HG03095 (cell line): ENCODE data around the gene MPP3.
"Not testable (repeated sequence)": the region's sequence is repeated elsewhere in the genome, so short reads cannot be mapped to it uniquely, and the experiment has no call there.

Source experiments
- ATAC-seq: cut with Tn5 transposase; IDR thresholded peaks from one replicate; pipeline ENCODE4 v1.9.1; 2021; ENCODE audit warnings: moderate library complexity; ENCODE audit not compliant: unreplicated experiment

MPP3 gene

GRCh38 chr17:43809121-43809520, 23.8 kb downstream of the MPP3 start:
- no peak for ATAC-seq

DNA sequence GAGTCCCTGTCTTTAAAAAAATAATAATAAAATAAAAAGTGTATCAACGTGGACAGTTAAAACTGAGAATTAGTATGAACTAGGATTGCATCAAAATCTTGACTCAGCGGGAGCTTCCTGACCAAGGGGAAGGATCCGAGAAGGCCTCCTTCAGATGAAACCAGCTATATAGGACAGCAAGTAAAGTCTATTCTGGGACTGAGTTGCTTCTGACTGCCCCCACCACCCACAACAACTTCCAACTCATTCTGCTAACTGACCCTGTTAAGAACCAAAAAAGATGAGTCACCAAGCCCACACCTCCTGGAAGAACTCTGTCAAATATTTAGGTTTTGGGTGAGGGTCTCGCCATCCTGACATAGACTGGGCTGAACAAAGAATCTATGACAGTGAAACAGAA, 24.9 kb downstream of the MPP3 start:
- no peak for ATAC-seq

GRCh38 chr17:43805117-43805516, 27.8 kb downstream of the MPP3 start:
- ATAC-seq: no peak

- no peak for ATAC-seq
These were observed 29.2 kb downstream of the MPP3 start for GRCh38 chr17:43803758-43804157.

DNA sequence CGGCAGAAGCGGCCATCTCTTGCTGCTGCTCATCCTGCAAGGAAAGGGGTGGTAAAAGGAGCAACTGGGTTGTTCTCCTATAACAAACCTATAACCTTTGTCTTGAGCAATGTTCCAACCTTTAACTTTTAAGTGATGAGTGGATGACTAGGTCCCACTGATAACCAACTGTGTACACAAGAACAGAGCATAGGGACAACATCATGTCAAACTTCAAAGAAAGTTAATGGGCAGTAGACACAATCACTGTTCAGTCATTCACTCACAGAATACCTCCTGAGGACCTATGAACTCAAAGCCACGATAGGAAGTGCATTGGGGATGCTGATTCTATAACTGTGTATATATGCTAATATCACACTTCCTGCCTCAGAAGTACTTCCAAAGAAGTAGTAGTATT, 31.1 kb downstream of the MPP3 start:
- ATAC-seq: no peak

DNA sequence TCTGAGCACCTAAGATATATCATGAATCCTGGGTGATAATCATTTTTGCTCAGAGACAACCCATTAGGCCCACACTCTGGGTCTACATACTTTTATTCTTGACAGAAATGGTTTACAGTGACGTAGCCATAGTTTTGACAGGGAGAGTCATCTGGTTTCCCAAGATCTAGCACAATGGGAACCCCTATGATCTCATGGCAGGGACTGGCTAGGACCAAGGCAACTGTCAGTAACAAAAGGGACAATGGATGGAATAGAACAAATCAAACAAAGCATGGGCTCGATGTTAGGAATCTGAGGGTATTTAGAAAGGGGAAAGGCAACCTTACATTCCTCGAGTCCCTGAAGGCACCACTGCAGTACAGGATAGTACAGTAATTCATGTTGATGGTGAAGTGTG, 32.2 kb downstream of the MPP3 start:
- ATAC-seq: no peak

- no peak for ATAC-seq
These were observed 33.9 kb downstream of the MPP3 start for GRCh38 chr17:43799047-43799446.

GRCh38 chr17:43798024-43798423, 34.9 kb downstream of the MPP3 start:
- ATAC-seq: not testable (repeated sequence)

DNA sequence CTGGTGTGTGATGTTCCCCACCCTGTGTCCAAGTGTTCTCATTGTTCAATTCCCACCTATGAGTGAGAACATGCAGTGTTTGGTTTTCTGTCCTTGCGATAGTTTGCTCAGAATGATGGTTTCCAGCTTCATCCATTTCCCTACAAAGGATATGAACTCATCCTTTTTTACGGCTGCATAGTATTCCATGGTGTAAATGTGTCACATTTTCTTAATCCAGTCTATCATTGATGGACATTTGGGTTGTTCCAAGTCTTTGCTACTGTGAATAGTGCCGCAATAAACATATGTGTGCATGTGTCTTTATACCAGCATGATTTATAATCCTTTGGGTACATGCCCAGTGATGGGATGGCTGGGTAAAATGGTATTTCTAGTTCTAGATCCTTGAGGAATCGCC, 40.3 kb downstream of the MPP3 start:
- not testable (repeated sequence) for ATAC-seq

DNA sequence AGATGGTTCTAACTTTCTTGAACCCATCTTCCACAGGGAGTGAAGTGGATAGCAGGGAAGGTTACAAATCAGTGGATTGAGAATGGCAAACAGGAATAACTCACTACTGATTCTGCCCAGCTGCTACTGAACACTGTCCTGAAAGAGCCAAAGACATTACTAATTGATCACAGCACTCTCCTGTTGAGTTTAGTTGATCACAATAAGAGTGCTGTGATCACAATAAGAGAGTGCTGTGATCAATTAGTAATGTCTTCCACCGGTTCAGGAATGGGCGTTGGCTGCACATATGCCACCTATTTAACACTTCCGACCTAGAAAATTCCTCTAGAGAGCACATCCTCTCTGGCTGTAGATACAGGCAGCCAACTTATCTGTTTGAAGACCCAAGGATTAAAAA, 41.4 kb downstream of the MPP3 start:
- ATAC-seq: no peak

GRCh38 chr17:43790311-43790940, 42.5 kb downstream of the MPP3 start:
- no peak for ATAC-seq

DNA sequence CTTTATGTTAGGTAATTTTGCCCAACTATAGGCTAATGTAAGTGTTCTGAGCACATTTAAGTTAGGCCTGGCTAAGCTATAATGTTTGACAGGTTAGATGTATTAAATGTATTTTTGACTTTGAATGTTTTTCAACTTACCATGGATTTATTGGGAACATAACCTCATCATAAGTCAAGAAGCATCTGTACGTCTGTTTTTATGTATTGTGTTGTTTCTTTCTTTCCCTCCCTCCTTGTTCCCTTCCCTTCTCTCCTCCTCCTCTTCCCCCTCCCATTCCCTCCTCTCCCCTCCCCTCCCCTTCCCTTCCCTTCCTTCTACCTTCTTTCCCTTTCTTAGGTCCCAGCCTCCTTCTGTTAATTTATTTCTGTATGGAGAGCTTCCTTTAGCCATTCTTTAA, 43.5 kb downstream of the MPP3 start:
- no peak for ATAC-seq

GRCh38 chr17:43788540-43788939, 44.4 kb downstream of the MPP3 start:
- no peak for ATAC-seq

DNA sequence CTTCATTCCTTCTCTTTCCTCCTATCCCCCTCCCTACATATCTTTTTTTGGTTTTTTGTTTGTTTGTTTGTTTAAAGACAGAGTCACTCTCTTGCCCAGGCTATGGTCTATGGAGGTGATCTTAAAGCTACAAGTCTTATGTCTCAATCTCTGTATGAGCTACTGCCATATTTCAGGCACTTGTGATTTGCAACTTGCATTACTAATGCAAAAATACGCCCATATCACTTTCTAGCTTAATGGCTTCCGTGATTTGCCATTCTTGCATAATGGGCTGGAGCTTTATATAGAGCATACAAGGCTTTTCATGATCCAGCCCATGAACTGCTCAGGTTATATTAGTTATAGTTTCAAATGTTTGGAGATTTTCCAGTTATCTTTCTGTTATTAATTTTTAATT, 45.2 kb downstream of the MPP3 start:
- ATAC-seq: no peak

DNA sequence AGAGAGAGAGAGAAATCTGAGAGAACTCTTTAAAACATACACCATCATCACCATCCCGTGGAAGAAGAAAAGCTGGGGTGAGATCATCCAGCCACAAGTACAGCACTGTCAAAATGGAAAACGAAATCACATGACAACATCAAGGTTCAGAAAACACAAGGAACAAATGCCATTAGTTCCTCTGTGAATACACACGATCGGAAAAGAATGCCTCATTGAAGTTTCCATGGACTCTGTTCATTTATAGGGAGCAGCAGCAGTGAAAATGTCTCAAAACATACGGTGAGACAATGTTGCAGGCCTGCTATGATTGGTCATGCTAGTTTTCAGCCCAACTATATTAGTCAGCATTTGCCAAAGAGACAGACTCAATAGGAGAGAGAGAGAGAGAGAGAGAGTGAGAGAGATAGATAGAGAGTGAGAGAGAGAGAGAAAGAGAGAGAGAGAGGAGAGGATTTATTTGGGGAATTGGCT, 48.3 kb downstream of the MPP3 start:
- ATAC-seq: no peak

DNA sequence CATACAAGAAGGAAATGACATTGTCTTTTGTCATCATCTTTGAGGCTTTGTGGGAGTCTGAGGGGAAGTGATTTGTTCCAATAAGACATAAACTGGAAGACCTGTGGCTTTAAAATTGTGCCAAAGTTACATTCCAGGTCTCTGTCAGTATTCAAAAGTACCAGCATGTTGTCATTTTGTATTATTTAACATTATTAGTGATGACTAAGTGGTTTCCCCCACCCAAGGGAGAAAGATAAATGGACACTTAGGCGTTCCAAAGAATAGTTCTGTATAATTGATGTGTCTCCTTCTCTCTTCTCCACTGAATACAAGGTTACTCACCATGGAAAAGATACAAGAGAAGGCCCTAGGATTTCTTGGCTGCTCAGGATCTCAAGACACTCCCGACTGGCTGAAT, 48.9 kb downstream of the MPP3 start:
- ATAC-seq: no peak

- no peak for ATAC-seq
These were observed 49.8 kb downstream of the MPP3 start for GRCh38 chr17:43782913-43783680.

DNA sequence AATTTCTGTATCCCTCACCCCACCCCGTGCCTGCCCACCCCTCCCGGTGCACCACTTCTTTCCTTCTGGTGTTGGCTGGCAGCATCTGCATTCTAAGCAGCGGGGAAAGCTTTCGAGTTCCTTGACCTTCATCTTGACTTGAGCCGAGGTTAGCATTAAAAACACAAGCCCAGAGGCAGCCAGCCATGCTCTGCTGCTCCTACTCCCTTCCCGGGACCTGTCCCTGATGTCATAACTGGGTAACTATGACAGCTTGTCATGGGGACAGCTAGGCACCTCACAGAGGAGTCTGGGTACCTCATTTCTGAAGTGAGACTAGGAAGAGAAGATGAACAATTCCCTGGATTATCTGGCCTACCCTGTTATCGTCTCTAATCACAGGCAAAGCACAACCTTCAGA, 52.8 kb downstream of the MPP3 start, which contains the start of gene CFAP97D1:
CFAP97D1 (plus strand) TSS at position 301 of the 400 bp plus-strand sequence; CDS start at position 329, 28 bp downstream.
- ATAC-seq: no peak

DNA sequence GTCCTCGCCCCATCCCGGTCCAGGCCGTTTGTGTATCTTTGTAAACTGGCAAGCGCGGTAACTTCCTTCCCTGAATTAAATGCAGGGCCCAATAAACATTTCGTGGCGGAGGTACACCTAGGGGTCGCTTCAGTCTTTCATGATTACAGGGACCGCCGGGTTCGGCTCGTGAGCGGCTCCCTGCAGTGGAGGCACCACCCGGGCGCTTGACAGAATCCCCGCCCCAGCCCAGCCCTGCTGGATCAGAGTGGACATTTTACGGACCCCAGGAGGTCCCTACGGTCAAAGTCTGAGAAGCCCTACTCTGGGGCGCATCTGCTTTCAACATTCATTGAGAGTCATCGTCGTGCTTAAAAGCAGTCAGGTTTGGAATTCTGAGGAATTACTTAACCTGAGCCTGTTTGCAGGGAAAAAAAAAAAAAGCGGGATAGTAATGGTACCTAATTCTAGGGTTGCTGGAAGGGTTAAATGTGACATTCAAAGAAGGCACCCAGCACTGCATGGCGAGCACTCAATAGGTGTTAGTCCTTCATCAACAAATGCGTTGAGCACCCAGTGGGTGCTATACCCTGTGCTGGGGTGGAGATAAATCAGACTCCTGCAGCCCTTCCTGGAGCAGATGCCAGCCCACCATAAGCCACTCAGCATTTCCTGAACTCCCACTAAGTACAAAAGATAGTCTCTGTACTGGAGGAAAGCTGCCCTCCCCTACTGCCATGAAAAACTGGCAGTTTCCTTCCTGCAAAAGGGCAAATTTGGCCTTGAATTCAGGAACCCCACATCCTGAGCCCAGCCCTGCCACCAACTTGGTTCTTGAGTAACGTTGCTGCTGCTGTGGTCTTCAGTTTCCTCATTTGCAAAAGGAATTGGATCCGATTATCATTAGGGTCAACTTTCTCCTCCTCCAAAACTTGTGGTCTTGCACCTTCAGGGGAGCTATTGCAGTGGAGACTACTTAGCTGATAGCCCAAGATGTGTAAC, 53.5 kb downstream of the MPP3 start:
- ATAC-seq: no peak

DNA sequence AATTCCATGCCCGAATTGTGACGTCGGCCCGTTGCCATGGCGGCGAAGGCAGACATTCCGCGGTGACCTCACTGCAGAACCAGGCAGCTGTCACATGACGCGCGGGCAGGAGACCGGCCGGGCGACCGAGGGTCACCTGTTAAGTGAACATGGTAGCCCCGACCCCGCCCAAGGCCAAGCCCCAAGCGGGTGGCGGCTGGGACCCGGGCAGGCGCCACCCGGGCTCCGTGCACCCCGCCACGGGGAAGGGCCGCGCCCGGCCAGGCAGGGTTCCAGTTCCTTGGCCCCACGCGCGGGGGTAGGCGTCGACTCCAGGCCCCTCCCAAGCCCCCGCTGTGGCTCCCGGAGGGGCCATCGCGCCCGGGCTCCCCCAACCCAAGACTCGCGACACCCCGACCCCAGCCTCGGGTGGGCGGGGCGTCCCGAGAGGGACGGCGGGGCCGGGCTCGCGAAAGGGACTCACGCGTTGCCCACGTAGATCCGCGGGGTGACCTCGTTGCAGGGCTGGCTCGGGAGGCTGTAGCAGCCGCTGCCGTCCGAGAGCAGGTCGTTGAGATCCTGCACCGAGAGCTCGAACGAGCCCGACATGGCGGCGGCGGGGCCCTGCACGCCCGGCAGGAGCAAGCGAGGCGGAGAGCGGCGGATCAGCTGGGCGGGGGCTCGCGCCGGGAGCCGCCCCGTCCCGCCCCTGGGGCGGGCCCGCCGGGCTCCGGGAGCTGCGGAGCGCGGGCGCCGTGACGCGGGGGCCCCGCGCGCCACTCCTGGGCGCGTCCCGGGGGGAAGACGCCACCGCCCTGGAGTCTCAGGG, 54.4 kb downstream of the MPP3 start, which contains the start of gene DUSP3:
DUSP3 (minus strand) TSS at position 641 of the 808 bp plus-strand sequence; CDS start at position 588, 53 bp downstream.
- peak; percentile 86 for ATAC-seq
